GM21423 (cell line): ENCODE data around the gene FNIP2.

Experiments used
- ATAC-seq: cut with Tn5 transposase; IDR thresholded peaks from one replicate; pipeline ENCODE4 v1.9.1; 2021; ENCODE audit warnings: mild to moderate bottlenecking, moderate library complexity; ENCODE audit not compliant: unreplicated experiment

Gene FNIP2

DNA sequence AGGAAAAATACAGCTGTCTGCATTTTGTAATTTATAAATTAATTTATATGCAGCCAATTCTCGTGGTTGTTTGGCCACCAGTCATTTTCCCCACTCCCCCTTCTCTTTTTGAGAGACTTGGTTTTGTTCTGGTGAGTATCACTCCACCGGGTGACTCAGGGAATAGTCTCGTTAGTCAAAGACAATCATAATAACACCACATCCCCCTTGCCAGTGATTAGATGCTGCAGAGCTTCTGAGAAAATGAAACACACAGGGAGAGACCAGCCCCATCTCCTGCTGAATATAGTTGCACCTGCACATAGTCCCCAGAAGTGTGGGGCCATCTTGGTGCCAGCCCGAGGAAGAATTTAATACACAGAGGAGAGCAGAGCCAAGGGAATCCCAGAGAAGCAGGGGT, 8.0 kb upstream of the FNIP2 start:
- ATAC-seq, result no peak

GRCh38 chr4:158762553-158762952, 6.3 kb upstream of the FNIP2 start:
- ATAC-seq, result no peak

GRCh38 chr4:158763462-158763861, 5.4 kb upstream of the FNIP2 start:
- ATAC-seq, result no peak

DNA sequence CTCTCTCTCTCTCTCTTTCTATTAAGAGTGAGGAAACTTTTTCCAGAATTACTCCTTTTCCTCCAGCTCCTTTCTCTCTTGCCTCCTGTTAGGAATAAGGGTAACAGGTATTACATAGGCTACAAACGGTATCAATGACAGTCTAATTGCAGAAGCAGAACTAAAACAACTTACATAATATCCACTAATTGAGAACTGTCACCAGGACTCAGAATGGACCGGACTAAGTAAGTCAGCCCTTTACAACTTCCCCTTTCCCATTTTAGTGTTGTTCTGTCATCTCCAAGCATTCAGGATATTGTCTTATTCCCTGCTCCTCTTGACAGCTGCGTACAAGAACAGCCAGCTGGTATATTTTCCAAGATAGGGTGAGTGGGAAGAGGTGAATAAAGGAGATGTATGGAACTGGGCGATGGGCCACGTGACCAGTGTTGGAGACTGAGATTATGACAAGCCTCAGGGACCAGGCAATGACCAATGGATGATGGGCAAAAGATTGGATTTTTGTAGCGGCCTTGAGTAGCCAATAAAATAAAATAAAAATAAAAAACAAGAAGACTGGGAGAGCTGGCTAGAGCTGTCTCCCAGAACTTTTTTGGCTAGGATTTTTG, 2.3 kb upstream of the FNIP2 start:
- ATAC-seq, result no peak

- no peak for ATAC-seq
Observed at GRCh38 chr4:158767451-158767850, 1.4 kb upstream of the FNIP2 start.

DNA sequence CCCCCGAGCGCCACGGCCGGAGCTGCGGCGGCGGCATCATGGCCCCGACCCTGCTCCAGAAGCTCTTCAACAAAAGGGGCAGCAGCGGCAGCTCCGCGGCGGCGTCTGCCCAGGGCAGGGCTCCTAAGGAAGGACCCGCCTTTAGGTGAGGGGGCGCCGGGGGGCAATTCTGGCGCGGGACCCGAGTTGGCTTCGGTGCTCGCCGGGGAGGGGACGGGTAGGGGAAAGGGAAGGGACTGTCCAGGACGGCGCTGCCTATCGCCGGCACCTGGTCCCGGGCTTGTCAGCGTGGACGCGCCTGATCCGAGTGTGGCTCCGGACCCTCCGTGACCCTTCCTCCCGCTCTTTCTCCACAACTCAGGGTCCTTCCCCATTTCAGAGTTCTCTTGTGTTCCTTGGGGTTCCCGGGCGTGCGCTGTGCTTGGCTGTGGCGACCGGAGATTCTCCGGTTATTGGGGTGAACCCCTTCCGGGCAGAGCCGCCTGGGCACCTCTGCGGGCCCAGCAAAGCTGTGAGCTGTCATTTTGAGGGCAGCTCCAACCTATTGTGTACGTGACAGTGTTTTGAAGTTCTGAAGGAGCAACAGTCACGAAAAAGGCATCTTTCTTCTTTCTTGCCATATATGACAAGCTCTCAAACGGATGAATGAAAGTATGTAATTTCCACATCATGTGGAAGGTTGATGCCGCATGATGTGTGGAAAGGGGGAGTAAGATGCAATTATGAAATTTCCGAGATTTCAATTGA, 522 bp downstream of the FNIP2 start:
- peak; percentile 29 for ATAC-seq

DNA sequence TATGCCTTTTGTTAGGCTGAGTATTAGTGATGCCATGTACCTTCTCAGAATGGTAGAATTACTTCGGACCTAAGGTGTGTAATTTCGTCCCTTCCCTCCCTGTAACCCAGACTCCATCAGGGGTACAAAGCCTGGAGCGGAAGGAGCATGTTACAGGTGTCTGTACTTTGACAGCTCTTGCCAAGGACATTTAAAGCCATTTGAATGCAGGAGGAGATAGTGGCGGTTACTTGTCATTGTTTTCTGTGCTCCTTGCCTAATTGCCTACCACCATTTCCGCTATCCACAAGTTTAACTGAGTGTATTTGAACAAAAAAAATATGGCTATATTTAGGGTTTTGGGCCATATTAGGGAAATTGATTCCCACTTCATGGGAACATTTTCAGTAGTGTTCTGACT, 1.8 kb downstream of the FNIP2 start:
- ATAC-seq, result no peak

DNA sequence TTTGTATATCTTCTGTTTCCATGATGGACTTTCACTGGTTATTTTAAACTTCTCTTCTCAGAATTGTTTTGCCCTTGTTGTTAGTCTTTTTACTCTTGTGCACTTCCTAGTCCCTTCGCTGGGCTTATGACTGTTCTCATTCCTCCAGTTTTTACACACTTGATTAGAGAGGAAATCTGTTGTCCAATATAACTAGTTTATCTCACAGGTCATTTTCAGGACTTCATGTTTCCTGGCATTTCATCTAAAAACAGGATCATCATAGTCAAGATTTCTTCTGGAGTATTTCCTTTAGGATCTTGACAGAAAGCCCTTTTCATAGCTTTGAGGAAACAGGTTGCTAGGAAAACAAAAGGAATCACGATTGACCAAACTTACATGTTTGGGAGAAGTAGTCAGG, 3.0 kb downstream of the FNIP2 start:
- ATAC-seq, result no peak

- ATAC-seq, result no peak
Observed at GRCh38 chr4:158775091-158775651, 6.3 kb downstream of the FNIP2 start.

DNA sequence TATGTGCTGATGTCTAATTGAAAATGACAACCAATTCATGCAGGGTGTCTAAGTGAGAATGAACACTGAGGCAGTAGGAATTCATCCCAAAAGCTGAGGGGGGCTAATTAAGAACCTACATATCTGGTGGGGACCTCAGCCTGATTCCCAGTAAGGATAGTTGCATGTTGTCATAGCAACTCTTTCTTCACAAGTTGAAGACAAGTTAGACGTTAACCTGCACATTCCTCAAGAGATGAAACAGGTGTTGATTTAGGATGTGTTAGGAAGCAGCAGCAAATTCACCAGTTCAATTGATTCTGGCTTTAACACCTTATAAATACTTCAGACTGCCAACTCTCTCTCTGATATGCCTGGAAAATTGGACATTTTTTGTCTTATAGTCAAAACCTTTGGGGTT, 7.3 kb downstream of the FNIP2 start:
- no peak for ATAC-seq

GRCh38 chr4:158777423-158778155, 8.8 kb downstream of the FNIP2 start:
- ATAC-seq, result no peak

DNA sequence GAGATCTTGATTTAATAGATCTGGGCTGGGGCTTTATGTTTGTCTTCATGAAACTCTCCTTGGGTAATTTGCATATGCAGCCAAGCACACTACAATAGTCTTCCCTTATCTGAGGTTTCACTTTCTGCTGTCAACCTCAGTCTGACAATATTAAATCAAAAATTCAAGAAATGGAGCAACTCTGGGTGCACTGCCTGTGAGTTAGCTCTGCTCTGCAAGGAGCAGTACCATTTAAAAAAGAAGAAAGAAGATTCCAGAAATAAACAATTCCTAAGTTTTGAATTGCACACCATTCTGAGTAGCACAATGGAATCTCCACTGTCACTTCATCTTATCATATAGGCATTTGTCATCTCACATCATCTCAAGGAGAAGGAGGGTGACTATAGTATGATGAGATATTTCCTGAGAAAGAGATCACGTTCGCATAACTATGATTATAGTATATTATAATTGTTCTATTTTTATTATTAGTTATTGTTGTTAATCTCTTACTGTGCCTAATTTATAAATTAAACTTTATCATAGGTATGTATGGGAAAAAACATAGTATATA, 9.4 kb downstream of the FNIP2 start:
- ATAC-seq, result peak; percentile 99

DNA sequence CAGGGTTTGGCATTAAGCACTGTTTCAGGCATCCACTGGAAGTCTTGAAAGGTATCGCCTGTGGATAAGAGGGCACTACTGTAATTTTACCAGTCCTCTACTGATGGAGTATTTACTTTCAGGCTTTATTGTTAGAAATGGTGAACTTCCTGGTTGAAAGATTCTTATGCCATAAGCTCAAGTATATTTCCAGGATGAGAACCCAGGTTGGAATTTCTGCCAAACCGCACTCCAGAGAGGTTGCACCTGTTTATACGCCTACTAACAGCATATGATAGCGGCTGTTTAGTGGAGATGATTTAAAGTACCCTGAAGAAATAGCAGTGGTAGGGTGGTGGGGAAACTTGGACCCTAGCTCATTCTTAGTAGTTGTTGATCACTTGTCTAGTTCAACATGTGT, 9.9 kb downstream of the FNIP2 start:
- no peak for ATAC-seq

DNA sequence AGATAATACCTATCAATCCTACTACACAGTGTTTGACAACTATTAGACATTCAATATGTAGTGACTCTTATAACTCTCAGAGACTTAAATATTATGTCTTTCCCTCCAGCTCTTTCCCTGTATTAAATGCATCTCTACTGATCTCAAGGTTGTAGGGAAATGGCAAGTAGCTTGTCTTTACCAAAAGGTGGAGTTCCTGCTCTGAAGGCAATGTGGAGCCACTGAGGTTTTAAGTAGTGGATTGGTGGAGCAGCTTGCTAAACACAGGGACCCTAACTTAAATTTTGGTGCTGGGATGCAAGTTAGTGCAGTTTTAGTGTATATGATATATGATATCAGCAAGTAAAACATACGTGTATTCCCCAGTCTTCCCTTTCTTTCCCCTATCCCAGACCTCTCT, 13.1 kb downstream of the FNIP2 start:
- no peak for ATAC-seq

DNA sequence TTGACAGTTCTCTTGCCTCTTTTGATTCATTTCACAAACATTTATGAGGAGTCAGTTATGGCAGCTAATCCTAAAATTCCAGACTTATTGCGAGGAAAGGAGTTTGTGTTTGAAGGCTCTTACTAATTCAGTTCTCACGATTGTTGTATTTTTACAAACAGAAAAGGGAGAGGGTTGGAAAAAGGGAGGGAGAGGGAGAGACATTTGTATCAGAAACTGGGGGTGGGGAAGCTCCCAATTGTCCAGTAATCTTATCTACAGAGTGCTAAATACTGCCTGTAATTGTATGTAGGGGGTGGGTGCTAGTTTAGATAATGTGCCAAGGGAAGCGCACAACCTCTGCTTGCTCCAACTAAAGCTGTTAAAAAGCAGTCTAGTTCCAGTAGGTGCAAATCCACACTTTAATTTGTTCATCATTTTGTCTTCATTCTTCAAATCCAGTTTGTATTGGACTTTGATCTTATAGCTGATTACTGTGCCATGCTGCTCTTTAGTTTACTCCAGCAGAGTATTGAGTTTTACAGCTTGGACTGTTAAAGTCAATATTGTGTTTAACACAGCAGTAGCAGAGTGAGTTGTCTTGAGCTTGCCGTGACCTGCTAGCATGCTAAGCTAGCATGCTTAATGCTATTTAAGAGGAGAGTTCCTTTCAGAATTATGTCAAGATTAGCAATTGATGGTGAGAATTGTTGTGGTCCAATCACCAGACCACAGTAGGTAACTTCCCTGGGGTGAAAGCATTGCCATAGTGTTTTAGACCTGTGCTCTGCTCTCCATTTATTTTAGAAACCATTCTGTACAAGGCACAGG, 13.9 kb downstream of the FNIP2 start:
- ATAC-seq, result peak; percentile 47

DNA sequence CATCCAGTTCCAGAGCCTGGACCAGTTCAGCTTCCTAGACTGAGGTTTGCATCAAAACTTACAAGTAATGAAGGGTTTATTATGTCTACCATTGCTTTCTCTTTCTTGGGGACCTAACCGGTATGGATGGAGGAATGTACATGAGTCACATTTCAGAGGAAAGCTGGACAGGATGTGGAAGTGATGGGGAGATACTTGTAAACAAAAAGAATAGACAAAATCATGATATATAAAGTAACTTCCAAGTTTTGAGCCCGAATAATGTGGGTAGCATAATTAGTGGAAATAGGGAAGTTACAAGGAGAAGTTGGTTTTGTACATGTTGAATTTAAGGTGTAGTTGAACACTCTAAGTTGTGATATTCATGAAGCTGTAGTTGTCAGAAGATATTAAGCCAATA, 15.0 kb downstream of the FNIP2 start:
- ATAC-seq, result no peak

DNA sequence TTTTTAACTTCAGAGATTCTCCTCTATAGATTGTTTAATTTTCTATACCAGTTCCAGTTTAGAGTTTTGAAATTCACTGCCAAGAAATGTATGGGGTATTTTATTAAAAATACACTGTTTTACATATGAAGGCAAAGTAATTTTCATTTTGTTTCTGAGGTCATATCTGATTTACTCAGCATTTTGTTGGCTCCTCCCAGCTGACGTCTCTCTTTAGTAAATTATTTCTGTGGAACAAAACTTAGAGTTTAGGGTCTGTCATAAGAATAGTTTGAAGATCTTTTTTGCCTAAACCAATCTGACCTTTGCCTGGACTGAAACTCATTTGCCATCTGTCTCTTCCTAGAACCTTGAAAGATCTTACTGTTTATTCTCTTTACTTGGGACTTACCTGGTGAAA, 16.9 kb downstream of the FNIP2 start:
- no peak for ATAC-seq

DNA sequence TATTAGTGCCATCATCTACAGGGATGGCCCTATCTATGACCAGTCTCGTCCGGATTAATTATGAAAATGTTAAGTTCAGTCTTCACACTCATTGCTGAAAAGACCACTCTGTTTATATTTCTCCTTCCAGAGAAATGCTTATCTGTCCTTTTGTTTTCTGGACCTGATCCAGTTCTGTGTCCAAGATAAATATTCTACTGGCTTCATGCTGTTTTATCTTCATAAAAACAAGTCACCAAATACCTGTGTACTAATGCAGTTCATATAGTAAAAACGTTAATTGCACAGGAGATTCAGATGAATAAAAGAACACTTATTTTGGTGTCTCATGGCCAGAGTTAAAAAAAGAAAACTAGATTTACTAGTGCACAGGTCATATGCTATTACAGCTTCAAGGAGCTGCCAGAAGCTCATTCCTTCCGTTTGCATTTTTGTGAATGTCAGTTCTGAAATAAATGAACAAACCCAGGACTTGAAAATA, 17.3 kb downstream of the FNIP2 start:
- ATAC-seq, result no peak

- no peak for ATAC-seq
Observed at GRCh38 chr4:158786955-158787354, 18.1 kb downstream of the FNIP2 start.

- ATAC-seq, result no peak
Observed at GRCh38 chr4:158787709-158788475, 19.1 kb downstream of the FNIP2 start.
